Measurements from ENCODE around the gene RARB.
A peak's percentile ranks its signal among the peaks of the same experiment; 100 is the strongest.

RARB gene

DNA sequence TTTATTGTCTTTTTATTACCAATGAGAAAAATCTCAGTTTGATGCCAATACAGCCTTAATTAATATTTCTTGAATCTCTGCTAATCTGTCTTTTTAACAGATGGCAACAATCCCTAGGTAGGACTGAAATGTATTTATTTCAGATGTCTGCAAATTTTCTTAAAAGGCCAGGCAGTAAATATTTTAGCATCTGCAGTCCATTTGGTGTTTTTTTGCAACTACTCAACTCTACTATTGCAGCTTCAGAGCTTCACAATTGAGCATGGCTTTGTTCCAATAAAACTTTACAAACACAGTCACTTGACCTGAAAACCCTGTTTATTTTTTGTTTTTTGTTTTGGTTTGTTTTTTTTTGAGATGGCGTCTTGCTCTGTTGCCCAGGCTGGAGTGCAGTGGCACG, 82.7 kb downstream of the RARB start:
- no peak for DNase-seq

DNA sequence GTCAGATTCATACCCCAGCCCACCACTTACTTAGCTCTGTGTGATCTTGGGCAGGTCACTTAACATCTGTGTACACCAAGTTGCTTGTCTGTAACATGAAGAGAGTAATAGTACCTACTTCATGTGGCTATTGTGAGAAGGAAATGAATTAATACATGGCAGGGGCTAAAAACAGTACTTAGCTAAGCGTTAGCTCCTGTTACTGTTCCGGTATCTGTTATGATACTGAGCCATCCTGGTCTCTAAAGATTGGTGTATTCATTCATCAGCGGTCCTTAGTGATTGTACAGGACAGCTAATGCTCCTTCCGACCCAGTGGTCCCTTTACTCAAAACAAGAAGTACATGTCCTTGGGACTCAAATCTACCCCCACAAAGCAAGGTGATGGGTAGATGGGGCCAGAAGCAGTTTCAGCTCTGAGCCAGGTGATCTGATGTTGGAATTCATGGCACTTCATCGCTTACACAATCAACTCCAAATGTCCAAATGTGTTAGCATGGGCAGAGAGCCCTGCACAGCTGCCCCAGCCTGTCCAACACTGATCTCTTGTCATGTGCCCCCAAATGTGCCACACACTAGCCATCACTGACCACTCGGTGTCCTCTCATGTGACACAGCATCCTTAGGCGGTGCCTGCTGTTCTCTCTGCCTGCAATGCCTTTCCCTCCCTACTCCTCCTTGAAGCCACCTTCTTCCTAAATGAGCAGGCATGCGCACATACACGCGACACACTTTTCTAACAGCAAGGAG, 84.1 kb downstream of the RARB start:
- DNase-seq = no peak

- no peak for DNase-seq
These were observed 85.7 kb downstream of the RARB start for GRCh38 chr3:25513642-25514266.

DNA sequence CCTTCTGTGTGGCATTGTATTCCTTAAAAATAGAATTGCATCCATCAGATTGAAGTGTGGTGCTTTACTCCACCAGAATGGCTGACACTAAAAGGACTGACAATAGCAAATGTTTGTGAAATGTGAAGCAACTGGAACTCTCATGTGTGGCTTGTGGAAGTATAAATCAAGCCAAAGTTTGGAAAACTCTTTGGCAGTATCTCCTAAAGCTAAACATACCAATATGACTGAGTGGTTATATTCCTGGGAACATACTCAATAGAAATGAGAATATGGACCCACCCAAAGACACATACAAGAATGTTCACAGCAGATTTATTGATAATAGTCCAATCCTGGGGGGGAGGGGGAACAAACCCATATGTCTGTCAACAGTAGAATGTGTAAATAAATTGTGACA, 87.1 kb downstream of the RARB start:
- DNase-seq = no peak

GRCh38 chr3:25520926-25521559, 93.0 kb downstream of the RARB start:
- no peak for DNase-seq

DNA sequence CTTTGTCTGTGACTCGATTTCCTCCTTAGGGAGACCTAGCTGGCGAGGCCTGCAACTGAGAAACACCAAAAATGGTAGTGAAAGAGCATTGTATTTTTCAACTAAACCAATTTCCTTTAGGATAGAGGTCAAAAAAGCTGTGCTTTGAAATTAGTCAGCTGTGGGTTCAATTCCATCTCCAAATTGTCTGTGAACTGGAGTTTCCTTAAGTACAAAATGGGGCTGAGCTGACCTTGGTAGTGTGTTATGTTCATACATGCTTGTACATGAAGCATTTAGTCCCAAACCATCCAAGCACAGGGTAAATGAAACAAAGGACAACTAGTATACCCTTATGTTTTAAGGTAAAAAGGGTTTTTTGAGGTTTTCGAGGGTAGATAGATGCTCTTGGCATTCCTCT, 99.3 kb downstream of the RARB start:
- DNase-seq = no peak

GRCh38 chr3:25527801-25528200, 99.7 kb downstream of the RARB start:
- no peak for DNase-seq

- no peak for DNase-seq
These were observed 103.9 kb downstream of the RARB start for GRCh38 chr3:25531971-25532370.

GRCh38 chr3:25532431-25533162, 104.5 kb downstream of the RARB start:
- peak; percentile 51 for DNase-seq

GRCh38 chr3:25533399-25533798, 105.3 kb downstream of the RARB start:
- no peak for DNase-seq

GRCh38 chr3:25534007-25534406, 105.9 kb downstream of the RARB start:
- DNase-seq = no peak

DNA sequence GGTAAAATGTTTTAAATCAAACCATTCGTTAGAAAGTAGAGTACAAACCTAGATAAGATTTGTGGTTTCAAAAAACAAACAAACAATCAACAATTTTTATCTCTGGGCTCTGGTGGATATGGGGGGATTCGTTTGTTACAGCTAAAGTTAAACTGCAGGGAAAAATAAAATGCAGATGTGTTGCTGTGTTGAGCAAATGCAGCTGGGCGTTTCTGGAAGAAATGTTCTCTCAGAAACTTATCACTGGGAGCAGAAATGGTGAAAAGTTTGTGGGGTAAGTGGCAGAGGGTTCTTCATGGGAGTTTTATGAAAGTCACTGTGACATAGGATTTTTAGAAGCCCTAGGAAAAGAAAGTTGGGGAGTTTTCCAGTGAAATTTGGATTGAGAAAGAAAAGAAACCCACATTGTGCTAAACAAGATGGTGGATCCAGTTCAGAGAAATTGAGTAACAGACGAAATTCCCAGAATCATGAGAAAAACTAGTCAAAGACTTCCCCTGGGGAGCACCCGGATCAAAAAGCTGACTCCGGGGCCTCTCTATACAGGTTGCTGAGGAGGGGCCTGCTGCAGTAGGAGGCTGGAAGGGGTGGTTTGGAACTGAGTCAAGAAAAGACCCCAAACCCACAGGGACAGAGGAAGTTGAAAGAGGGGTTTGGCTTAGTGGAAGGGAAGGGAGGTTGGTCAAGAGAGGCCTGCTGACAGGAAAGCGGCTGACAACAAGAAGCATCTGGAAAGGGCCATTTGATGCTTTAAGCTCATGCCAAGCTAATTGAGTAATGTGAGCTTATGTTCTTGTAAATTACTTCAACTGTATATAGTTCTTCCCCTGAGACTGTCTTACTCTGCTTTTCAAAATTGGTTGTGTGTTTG, 108.7 kb downstream of the RARB start:
- DNase-seq = no peak

- no peak for DNase-seq
These were observed 109.5 kb downstream of the RARB start for GRCh38 chr3:25537516-25537915.

GRCh38 chr3:25540273-25540672, 112.2 kb downstream of the RARB start:
- DNase-seq = no peak

DNA sequence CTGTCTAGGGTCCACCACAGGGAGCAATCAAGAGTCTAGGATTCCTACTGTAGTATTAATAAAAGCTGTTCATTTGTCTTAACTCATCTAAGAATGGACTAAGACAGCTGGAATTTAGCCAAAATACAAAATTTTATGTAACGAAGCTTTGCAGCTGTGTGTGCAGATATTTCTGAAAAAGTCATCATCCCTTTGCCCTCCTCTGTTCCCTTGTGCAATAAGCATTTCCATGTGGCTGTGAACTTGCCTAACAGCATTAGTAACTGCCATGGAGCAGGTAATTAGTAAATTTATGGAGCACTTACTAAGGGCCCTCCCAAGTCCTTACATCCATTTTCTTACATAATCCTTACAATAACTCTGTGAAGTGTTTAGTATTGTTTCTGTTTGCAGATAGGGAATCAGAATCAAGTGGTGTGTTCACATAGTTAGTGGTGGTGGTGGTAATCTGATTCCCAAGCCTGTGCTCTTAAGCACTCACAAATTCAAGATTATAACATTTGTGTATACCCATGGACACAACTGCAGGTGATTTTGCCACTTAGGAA, 114.5 kb downstream of the RARB start:
- no peak for DNase-seq

- DNase-seq = no peak
These were observed 119.0 kb downstream of the RARB start for GRCh38 chr3:25547103-25547502.

GRCh38 chr3:25547943-25548674, 120.0 kb downstream of the RARB start:
- DNase-seq = no peak

DNA sequence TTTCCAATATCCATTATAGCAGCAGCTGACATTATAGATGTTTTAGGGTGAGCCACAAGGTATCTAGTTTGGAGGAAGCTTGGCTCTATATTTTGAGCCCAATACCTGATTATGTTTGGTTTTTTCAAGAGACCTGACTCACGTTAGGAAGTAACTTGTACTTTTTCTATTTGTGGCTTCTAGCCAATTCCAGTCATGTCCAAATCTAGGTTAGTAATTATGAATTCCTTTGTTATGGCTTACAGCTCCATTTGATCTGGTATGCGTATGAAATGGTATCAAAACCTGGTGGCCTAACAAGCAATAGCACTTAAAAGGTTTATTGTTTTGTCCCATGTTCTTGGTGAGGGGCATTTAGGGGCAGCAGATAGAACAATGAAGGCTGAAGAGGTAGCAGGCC, 120.8 kb downstream of the RARB start:
- no peak for DNase-seq

GRCh38 chr3:25552251-25552650, 124.2 kb downstream of the RARB start:
- no peak for DNase-seq

DNA sequence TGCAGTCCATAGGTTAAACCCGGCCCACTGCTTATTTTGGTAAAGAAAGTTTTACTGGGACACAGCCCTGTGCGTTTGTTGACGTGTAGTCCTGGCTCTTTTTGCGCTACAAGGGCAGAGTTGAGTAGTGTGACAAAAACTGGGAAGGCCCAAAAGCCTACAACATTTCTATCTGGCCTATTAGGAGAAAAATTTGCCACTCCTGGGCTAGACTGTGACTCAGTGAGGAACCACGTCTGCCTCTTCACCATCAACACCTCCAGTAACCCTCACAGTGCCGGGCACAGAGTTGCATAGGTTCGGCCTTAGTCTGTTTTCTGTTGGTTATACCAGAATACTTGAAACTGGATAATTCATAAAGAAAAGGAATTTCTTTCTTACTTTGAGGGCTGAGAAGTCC, 126.3 kb downstream of the RARB start:
- no peak for DNase-seq

GRCh38 chr3:25555695-25556437, 127.8 kb downstream of the RARB start:
- no peak for DNase-seq

All from NCI-H526 treated with DMSO at 0.1 percent for 48 hours (cell line).